Measurements from ENCODE around the gene PPP2R3A.
"Not testable (repeated sequence)": the region's sequence is repeated elsewhere in the genome, so short reads cannot be mapped to it uniquely, and the experiment has no call there.

PPP2R3A gene

GRCh38 chr3:136105044-136105443 is 139.5 kb downstream of the PPP2R3A start:
- DNase-seq: no peak

DNA sequence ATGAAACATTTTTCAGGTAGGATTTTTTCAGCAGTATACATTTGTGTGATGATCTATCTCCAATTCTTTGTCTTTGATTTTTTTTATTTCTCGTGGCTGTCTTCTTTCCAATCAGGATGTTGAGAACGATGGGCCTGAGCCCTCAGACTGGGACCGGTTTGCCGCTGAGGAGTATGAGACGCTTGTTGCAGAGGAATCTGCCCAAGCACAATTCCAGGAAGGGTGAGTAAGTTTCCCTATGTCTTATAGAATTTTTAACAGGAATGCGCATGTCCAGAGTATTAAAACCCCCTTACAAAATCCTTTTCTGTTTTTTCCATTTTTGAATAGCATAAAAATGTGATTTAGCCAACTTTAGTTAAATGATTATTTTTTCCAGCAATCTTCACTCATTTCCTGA is 140.6 kb downstream of the PPP2R3A start:
- DNase-seq: no peak

- peak; percentile 43 for DNase-seq
Measured at GRCh38 chr3:136109499-136109898, 144.0 kb downstream of the PPP2R3A start.

DNA sequence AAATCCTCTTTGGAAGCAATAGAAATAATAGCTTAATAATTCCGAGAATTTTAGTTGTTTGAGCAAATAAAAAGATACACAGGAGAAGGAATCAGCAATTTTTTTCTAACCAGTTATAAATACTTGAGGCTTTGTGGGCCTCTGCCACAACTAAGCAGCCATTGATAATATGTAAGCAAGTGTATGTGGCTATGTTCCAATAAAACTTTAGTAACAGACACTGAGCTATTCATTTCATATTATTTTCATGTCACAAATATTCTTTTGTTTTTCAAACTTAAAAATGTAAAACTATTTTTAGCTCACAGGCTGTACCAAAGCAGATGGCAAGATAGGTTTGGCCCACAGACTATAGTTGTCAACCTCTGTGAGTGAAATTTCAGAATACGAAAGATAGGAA is 145.0 kb downstream of the PPP2R3A start:
- DNase-seq: no peak

DNA sequence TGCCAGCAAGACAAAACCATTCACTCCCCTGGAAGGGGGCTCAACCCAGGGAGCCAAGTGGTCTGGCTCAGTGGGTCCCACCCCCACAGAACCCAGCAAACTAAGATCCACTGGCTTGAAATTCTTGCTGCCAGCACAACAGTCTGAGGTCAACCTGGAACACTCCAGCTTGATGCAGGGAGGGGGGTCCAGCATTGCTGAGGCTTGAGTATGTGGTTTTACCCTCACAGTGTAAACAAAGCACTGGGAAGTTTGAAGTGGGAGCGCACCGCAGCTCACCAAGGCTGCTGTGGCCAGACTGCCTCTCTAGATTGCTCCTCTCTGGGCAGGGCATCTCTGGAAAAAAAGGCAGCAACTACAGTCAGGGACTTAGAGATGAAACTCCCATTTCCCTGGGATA is 148.9 kb downstream of the PPP2R3A start:
- DNase-seq: no peak

DNA sequence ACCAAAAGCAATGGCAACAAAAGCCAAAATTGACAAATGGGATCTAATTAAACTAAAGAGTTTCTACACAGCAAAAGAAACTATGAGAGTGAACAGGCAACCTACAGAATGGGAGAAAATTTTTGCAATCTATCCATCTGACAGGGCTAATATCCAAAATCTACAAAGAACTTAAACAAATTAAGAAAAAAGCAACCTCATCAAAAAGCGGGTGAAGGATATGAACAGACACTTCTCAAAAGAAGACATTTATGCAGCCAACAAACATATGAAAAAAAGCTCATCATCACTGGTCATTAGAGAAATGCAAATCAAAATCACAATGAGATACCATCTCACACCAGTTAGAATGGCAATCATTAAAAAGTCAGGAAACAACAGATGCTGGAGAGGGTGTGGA is 153.8 kb downstream of the PPP2R3A start:
- DNase-seq: not testable (repeated sequence)

- DNase-seq: not testable (repeated sequence)
Measured at GRCh38 chr3:136119783-136120182, 154.3 kb downstream of the PPP2R3A start.

GRCh38 chr3:136120373-136121348 is 155.1 kb downstream of the PPP2R3A start:
- DNase-seq: no peak

GRCh38 chr3:136122006-136122405 is 156.5 kb downstream of the PPP2R3A start:
- no peak for DNase-seq

GRCh38 chr3:136131647-136132046 is 166.1 kb downstream of the PPP2R3A start:
- DNase-seq: not testable (repeated sequence)

DNA sequence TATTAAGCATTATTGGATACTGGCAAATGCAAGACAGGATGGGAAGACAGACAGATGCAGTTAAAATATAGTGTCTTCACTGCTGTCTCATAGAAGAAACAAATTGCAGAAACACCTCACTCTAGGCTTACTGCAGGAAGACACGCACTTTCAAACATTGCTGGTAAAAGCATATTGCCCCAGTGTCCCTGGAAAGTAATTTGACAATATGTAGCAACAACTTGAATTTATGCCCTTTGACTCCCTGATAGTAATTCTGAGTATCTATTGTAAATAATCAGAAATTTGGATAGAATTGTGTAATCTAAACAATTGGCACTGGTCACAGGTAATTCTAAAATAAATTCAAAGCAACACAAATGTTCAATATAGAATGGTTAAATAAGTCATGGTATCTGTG is 168.6 kb downstream of the PPP2R3A start:
- DNase-seq: no peak

DNA sequence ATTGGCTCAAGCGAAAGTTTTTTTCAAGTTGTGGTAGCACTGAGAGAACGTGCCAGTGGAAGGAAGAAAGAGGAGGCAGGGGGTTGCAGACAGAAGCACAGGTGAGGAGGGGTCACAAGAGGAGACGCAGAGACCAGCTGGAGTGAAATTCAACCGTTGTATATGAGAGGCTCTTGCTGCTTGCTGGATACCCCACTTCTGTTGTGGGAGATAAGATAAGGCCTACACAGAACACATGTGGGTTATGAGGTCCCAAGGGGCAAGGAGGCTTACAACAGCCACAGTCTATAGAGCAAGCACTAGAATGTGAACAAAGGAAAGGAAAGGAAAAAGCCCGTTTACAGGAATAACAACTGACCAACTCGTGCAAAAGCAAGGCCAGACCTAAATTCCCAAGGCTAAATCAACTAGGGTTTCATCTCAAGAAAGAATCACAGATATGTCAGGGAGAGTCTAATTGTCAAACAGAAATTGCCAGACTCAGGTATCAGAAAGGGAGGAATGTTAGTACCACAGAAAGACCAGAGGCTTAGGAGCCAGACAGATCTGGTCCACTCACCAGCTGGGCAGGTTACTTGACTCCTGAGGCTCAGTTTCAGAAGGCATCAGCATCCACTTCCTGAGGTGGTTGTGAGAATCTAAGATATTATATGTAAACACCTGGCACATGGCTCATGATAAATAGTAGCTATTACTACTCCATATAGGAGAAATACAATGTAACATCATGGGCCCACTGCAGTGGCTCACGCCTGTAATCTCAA is 169.7 kb downstream of the PPP2R3A start:
- peak; percentile 22 for DNase-seq

GRCh38 chr3:136136454-136136853 is 170.9 kb downstream of the PPP2R3A start:
- no peak for DNase-seq

GRCh38 chr3:136141291-136141785 is 175.8 kb downstream of the PPP2R3A start:
- DNase-seq: no peak

GRCh38 chr3:136141891-136142290 is 176.4 kb downstream of the PPP2R3A start:
- DNase-seq: no peak

DNA sequence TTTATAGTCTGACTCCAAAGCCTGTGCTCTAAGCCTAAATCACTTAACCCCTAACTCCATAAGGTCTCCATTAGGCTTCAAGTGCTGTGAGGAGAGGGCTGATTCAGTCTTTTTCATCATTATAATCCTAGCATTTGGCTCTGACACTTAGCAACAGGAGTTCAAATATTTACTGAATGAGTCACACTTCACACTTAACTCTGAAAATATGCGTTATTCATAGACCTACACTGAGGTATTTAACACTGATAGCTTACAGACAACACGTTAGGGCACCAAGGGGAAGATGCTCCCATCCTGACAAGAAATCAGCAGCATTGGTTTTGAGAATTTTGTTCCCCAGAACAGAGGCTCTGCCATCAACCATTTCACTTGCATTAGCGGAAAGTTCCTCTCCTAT is 177.1 kb downstream of the PPP2R3A start:
- peak; percentile 47 for DNase-seq

GRCh38 chr3:136144397-136144796 is 178.9 kb downstream of the PPP2R3A start:
- DNase-seq: not testable (repeated sequence)

- no peak for DNase-seq
Measured at GRCh38 chr3:136146981-136147729, 181.6 kb downstream of the PPP2R3A start.

DNA sequence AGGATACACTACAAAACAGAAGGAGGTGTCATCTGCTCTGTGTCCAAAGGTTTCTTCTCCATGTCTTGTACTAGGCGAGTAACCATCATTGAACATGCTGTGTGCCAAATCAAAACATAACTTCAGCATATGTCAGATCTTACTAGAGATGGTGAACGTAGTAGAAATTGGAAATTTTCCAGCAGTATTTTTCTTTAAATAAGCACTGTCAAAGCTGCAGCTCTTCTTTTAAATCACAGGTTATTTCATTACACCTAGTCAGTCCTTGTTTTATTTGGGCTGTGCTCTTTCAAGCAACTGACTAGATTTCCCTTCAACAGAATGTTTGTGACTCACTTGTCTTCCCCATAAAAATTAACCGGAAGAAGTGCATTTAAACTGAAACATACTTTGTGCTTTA is 184.1 kb downstream of the PPP2R3A start:
- peak; percentile 43 for DNase-seq

GRCh38 chr3:136151219-136151618 is 185.7 kb downstream of the PPP2R3A start:
- DNase-seq: no peak

- DNase-seq: peak; percentile 31
Measured at GRCh38 chr3:136152176-136152843, 186.8 kb downstream of the PPP2R3A start.

GRCh38 chr3:136152963-136153362 is 187.4 kb downstream of the PPP2R3A start:
- no peak for DNase-seq

All from activated CD4-positive, alpha-beta T cell treated with anti-CD3 and anti-CD28 coated beads, Interleukin-10, Interleukin-2, amounts not matched to agents 100 ng/mL and 50 ng/mL, durations not matched to agents 16 hours and 8 hours (primary cell).